Measurements from ENCODE around the gene RNF130. TPM values are rescaled to one million over a fixed set of nuclear protein-coding genes. Genes with fewer than 3 reads are reported as not detected.

Gene RNF130
- total RNA-seq, 2 donors from 2014 or later = 45.6 to 67.2 TPM

- ATAC-seq (peak; percentile 35 to 50), DNase-seq (peak; percentile 55)
- intact Hi-C loops (cut with DNase I) = loop anchor here in 1 of 2 donors (5.0 kb wide), 1 partner anchor 164 kb away; the partner anchor contains the start of gene TBC1D9B
Observed at GRCh38 chr5:180070756-180071530, 616 bp downstream of the RNF130 start.

- peak in 1 of 2 donors; percentile 9 for ATAC-seq
- intact Hi-C loops (cut with DNase I) = loop anchor here in 1 of 2 donors (5.0 kb wide), 1 partner anchor 162 kb away; the partner anchor contains the start of gene TBC1D9B
- DNase-seq = peak; percentile 39
Observed at GRCh38 chr5:180069589-180070247, 1.8 kb downstream of the RNF130 start.

DNA sequence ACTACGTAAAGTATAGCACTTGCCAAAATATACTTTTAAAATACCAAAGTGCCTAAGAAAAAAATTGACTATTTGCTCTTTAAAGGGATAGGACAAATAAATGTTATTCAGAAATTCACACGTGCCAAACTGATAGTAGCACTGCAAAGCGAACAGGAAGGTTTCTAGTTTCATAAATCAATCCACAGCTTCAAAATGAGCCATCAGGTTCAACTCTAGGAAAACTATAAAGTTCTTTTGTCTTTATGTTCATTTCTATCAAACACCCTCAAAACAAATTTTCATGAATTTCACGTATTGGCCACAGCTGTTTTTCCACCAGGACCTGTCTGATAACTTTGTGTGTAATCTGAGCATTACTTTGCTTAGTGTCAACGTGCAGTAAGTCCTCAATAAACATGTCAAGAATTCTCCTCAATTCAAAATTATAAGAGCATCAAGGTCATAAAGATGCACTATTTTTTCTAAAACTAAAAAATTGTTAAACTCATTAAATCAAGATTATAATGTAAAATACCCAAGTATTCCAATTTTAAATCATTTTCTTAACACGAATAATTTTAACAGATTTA is 3.0 kb downstream of the RNF130 start:
- ATAC-seq (no peak), DNase-seq (no peak)

DNA sequence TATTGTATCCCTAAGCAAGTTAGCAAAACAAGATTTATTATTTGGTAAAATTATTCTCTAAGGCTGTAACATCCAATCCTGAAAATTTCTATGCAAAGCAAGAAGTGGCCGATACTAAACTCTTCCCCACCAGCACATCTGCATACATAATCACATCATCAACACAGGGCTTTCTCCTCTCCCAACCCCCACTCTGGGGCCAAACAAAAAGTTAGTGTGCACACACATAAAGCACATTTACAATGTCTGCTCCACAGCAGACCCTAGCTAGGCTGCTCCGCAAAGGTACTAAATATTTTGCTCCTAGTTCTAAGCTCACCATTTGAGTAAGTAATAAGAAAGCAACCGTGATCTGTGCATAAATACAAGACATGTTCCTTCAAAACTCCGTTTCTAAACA is 3.6 kb downstream of the RNF130 start:
- ATAC-seq (no peak), DNase-seq (no peak)
- intact Hi-C loops (cut with DNase I) = no loop called here

More for the DNA sequence above, 3.0 kb downstream of the RNF130 start:
- intact Hi-C loops (cut with DNase I) = no loop called here

DNA sequence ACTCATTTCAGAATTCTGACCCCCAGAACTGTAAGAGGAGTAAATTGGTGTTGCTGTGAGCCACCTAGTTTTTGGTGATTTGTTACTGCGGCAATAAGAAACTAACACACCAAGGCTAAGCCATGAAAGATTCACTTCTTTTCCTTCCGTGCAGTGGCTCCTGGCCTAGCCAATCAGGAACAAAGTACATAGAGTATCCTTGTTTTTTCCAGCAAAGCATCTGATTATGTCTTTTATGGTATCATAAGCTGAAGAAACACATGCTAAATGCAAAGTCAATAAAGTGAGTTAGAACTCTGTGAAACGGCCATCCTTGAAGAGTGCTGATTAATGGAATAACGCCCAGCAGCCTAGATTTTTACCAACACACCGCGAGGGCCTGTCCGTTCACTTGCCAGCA is 11.4 kb downstream of the RNF130 start:
- intact Hi-C loops (cut with DNase I) = no loop called here
- ATAC-seq = no peak
- DNase-seq = no peak

GRCh38 chr5:180059326-180059725 is 12.2 kb downstream of the RNF130 start:
- DNase-seq = no peak
- intact Hi-C loops (cut with DNase I) = no loop called here
- ATAC-seq = no peak

DNA sequence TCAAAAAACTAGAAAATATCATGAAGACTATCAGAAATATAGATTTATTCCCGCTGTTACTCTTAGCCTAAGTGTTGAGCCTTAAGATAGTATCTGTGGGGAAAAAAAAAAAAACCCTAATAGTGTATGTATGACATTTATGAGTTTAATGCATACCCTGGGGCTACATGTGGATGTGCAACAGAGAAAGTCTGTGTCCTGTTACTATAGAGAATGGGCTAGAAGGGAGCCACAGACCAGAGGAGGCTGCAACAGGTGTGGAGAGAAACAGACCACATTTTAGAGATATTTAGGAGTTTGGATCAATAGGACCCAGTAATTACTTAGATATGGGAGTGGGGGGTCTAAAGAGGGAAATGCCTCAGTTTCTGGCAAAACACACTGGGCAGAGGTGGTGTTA is 15.4 kb downstream of the RNF130 start:
- DNase-seq (no peak), ATAC-seq (no peak)
- intact Hi-C loops (cut with DNase I) = no loop called here

DNA sequence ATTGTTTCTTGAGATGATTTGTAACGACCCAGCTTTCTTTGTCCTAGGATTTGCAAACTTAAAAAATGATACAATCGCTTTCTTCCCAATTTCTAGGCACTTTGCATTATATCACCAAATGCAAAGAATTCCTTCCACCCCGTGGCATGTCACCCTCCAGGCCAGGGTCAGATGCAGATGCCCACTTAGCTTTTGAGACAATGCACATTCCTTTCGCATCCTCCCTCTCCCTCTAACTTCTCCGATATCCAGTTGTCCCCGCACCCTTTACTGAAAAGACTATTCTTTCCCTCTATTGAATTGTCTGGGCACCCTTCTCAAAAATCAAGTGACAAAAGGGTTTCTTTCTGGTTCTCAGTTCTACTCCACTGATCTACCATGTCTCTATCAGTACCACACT is 17.3 kb downstream of the RNF130 start:
- DNase-seq (no peak), ATAC-seq (no peak)
- intact Hi-C loops (cut with DNase I) = no loop called here

GRCh38 chr5:180053061-180053602 is 18.4 kb downstream of the RNF130 start:
- no peak for ATAC-seq
- no peak for DNase-seq
- intact Hi-C loops (cut with DNase I) = no loop called here

- ATAC-seq (no peak), DNase-seq (no peak)
- intact Hi-C loops (cut with DNase I) = no loop called here
Observed at GRCh38 chr5:180052211-180052818, 19.2 kb downstream of the RNF130 start.

DNA sequence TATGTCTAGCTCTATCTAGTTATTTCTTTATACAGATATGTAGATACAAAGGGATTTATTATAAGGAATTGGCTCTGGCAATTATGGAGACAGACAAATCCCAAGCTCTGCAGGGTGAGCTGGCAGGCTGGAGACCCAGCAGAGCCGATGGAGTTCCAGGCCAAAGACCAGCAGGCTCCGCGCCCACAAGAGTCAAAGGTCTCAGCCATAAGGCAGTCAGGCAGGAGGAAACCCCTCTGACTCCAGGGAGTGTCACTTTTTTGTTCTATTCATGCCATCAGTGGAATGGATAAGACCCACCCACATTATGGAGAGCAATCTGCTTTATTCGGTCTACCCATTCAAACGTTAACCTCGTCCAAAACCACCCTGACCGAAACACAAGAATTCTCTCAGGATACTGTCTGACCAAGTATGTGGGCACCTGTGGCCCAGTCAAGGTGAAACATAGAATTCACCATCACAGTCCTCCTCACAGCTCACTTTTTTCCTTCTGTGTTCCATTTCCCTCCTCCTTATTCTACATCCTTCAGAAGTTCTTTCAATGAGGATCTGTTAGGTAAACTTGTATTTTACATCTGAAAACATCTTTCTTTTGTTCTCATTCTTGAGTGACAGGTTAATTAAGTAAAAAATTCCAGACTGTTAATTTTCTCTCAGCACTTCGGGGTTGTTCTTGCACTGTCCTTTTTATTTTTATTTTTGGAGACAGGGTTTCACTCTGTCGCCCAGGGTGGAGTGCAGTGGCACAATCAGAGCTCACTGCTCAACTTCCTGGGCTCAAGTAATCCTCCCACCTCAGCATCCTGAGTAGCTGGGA is 21.2 kb downstream of the RNF130 start:
- DNase-seq = no peak
- intact Hi-C loops (cut with DNase I) = no loop called here
- no peak for ATAC-seq

- DNase-seq (no peak), ATAC-seq (no peak)
- intact Hi-C loops (cut with DNase I) = no loop called here
Observed at GRCh38 chr5:180049185-180049548, 22.4 kb downstream of the RNF130 start.

DNA sequence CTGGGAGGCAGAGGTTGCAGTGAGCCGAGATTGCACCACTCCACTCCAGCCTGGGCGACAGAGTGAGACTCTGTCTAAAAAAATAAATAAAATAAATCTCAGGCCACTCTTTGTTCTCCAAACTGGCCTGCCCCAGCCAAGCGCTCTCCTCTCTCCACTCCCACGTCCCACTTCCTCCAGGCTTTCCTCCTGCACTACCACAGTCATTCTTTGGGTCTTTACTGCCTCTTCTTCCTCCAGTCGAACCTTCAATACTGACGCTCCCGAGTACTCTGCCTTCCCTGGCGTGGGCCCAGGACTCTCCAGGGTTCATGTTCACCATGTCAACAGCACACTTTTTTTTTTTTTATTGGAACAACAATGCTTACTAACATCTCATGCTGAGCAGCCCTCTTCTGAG is 23.9 kb downstream of the RNF130 start:
- intact Hi-C loops (cut with DNase I) = no loop called here
- peak; percentile 68 for DNase-seq

DNA sequence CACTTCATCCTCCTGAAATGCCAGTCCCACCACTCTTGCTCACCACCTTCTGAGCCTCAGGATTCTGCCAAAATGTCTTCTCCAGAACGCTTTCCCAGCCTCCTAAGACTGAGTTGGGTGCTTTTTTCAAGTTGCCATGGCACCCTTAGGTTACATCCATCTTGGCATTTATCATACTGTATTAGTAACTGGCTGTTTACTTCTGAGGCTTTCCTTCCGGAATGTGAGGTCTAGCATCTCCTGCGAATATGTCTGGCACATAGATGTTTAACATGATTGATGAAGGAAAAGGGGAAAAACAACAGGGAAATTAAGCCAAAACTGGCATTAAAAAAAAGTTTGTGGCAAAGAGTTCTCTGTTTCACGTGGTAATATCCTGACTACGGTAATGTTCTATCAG is 24.9 kb downstream of the RNF130 start:
- DNase-seq (no peak), ATAC-seq (no peak)
- intact Hi-C loops (cut with DNase I) = no loop called here

More for the DNA sequence above, 23.9 kb downstream of the RNF130 start:
- ATAC-seq = peak; percentile 29 to 63

- ATAC-seq (peak in 1 of 2 donors; percentile 38), DNase-seq (no peak)
- intact Hi-C loops (cut with DNase I) = no loop called here
Observed at GRCh38 chr5:180045889-180046499, 25.6 kb downstream of the RNF130 start.

DNA sequence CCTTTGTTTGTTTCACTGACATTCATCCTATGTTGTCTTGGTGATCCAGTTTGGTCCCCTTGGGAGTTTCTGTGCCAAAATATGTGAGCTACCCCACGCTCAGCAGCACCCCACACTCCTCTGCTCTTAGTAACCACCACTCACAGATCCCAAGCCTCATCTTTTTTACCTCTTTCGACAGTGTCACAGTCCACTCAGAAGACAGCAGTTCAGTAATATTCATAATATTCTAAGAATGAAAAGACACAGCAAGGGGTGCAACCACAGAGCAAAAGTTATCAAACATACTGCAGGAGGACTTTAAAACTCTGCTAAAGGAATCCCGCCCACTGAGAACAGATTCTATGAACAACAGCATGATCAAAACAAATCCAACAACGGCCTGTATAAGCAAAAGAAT is 28.2 kb downstream of the RNF130 start:
- no peak for ATAC-seq
- intact Hi-C loops (cut with DNase I) = no loop called here
- DNase-seq = no peak

DNA sequence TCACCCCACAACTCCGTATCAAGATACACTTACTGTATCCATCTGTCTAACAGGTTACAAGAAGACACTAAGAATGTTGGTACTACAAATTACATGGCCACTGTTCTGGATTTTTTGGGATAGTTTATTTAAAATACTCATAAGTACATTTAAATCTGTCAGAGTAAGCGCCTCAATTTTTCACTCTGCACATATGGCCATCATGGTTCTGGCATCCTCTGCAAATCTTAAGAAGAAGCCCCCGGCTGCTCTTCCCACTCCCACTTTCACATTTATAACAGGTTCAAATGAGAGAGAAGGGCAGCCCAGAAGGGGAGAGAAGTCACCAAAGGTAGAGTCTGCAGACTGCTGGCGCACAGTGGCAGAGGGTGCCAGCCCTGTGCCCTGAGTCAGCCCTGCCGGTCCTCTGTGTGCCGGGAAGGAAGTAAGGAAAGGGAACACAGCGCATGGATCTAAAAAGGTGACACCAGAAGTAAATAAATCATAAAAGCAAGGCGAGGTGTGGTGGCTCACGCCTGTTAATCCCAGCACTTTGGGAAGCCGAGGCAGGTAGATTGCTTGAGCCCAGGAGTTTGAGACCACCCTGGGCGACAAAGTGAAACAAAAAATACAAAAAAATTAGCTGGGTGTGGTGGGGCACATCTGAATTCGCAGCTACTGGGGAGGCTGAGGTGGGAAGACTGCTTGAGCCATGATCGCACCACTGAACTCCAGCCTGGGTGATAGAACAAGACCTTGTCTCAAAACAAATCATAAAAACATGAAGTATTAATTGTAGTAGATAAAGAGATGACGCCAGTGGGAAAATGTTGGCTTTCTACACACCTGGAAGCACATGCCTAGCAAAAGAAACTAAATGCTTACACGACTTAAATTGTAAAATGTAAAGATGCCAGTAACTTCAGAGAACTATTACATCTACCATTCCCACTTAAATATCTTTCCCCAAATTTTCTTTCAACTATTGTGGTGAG is 30.0 kb downstream of the RNF130 start:
- intact Hi-C loops (cut with DNase I) = no loop called here
- DNase-seq = no peak
- no peak for ATAC-seq
